Prostate gland (tissue), 2 donors: ENCODE results near the gene M1AP. TPM values are rescaled to one million over a fixed set of nuclear protein-coding genes. Genes with fewer than 3 reads are reported as not detected.

Experiments used
- DNase-seq: peaks from one replicate; pipeline ENCODE4 v3.0.0-alpha.2; 2019; ENCODE audit warnings: low spot score
- H3K27ac ChIP-seq, 2 donors: fragments of 200-600 bp; sonication (generic); 2 replicates each; pipeline ENCODE4 v1.5.1; 2017 to 2019
- H3K27me3 ChIP-seq: fragments of 200-600 bp; sonication (generic); replicated peaks from 2 replicates; pipeline ENCODE4 v1.5.1; 2019; ENCODE audit not compliant: insufficient read depth
- H3K36me3 ChIP-seq, 2 donors: fragments of 200-600 bp; sonication (generic); 1 replicate in 1 of 2; 2 replicates in 1 of 2; pipeline versions ENCODE4 v1.5.1 to v1.8.1; 2017 to 2019
- H3K4me1 ChIP-seq: fragments of 200-600 bp; sonication (generic); replicated peaks from 2 replicates; pipeline ENCODE4 v1.5.1; 2019
- H3K4me3 ChIP-seq, 2 donors: fragments of 200-600 bp; sonication (generic); 2 replicates each; pipeline ENCODE4 v1.5.1; 2017 to 2019
- H3K9me3 ChIP-seq: fragments of 200-600 bp; sonication (generic); 2 replicates; pipeline ENCODE4 v1.5.1; 2017
- POLR2A ChIP-seq: fragments of 450-650 bp; IDR thresholded peaks from one replicate; pipeline ENCODE4 v1.6.1; 2016; ENCODE audit warnings: antibody characterized with exemption, mild to moderate bottlenecking
- POLR2AphosphoS5 ChIP-seq: sonication (generic); formaldehyde crosslinking; IDR thresholded peaks from one replicate; pipeline ENCODE4 v1.6.1; 2017; ENCODE audit warnings: antibody characterized with exemption
- WGBS: methylation state at CpG from one replicate; pipeline ENCODE4 v1.1.5; 2018; 5-methylcytosine and 5-hydroxymethylcytosine counted together
- intact Hi-C: fragments of 100-400 bp; cut with DNase I; formaldehyde crosslinking; loops from one replicate; pipeline ENCODE4 v1.14.2; 2022
- total RNA-seq, 2 donors: library from RNA; depleted of rRNA; stranded (reverse); fragments of >200 nt; gene quantifications; one replicate each; pipeline ENCODE4 v1.1.0, GENCODE V29; 2016
- TF ChIP-seq, protein P1 (sequence below), 4 experiments: fragments of 200-600 bp in 2 of 4; fragments of 450-650 bp in 2 of 4; sonication (generic) in 2 of 4; IDR thresholded peaks; 1 replicate in 3 of 4; 2 replicates in 1 of 4; pipeline ENCODE4 v1.5.1; 2016 to 2019; ENCODE audit warnings: antibody characterized with exemption in 4 of 4, mild to moderate bottlenecking in 2 of 4, moderate library complexity in 2 of 4

M1AP gene
- total RNA-seq, 2 donors from 2014 or later = 0.18 to 10.9 TPM

DNA sequence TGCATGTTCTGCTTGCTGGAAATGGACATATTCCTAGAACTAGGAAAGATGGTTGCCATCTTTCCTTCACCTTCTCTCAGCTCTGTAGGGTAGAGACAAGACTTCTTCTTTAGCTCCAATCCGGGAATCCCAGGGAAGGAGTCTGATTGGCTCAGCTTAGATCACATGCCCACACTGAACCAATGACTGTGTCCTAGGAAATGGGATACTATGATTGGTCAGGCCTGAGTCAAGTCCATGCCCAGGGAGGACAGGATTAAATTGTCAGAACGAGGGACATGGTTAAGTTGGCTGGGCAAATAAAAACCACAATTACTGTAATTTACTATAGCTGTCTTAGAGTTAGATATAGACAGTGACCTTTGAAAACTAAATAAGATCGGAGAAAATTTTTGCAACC, 37.3 kb upstream of the M1AP start:
- TF ChIP-seq POLR2AphosphoS5 (no peak), POLR2A (no peak)
- TF ChIP-seq, protein P1, sequence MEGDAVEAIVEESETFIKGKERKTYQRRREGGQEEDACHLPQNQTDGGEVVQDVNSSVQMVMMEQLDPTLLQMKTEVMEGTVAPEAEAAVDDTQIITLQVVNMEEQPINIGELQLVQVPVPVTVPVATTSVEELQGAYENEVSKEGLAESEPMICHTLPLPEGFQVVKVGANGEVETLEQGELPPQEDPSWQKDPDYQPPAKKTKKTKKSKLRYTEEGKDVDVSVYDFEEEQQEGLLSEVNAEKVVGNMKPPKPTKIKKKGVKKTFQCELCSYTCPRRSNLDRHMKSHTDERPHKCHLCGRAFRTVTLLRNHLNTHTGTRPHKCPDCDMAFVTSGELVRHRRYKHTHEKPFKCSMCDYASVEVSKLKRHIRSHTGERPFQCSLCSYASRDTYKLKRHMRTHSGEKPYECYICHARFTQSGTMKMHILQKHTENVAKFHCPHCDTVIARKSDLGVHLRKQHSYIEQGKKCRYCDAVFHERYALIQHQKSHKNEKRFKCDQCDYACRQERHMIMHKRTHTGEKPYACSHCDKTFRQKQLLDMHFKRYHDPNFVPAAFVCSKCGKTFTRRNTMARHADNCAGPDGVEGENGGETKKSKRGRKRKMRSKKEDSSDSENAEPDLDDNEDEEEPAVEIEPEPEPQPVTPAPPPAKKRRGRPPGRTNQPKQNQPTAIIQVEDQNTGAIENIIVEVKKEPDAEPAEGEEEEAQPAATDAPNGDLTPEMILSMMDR (IDR thresholded peaks at IDR 0.05) = no peak
- intact Hi-C loops = no loop called here
- no peak for DNase-seq
- no peaks in the 10 kb centered on the region for H3K36me3 ChIP-seq
- H3K27me3 ChIP-seq = no peaks in the 10 kb centered on the region
- no peak overlapping the region for H3K27ac ChIP-seq
- WGBS = 88% methylated on average over 3 of the region's 3 CpGs
- no peaks in the 10 kb centered on the region for H3K4me1 ChIP-seq
- H3K9me3 ChIP-seq = no peaks in the 10 kb centered on the region
- H3K4me3 ChIP-seq = no peak overlapping the region

DNA sequence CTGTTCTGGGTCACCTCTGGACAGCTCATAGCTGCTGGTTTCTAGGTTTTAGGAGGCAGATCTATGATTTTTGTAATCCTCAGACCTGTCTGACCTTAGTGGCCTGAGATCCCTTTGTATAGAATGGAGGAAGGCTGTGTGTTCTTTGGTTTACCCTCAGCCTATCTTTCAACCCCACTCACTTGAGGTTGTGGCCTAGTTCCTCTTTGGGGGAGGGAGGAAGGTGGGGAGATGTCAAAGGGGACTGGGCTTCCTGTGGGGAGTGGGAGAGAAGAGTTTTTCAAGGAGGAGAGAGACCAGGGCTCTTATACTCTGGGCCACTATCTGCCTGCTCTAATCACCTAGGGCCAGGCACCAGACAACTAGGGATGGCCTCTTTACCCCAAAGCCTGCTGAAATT, 34.4 kb upstream of the M1AP start:
- Histone ChIP-seq H3K27me3 (no peaks in the 10 kb centered on the region), H3K4me1 (no peaks in the 10 kb centered on the region), H3K9me3 (no peaks in the 10 kb centered on the region), H3K36me3 (no peaks in the 10 kb centered on the region), H3K27ac (no peak overlapping the region), H3K4me3 (no peak overlapping the region)
- no peak for DNase-seq
- TF ChIP-seq, protein P1 (IDR thresholded peaks at IDR 0.05) = no peak
- no peak for TF ChIP-seq POLR2AphosphoS5
- no peak for TF ChIP-seq POLR2A
- intact Hi-C loops = no loop called here

- WGBS = 92% methylated on average over 13 of the region's 15 CpGs
- Histone ChIP-seq H3K4me3 (no peak overlapping the region), H3K36me3 (no peaks in the 10 kb centered on the region), H3K4me1 (no peaks in the 10 kb centered on the region), H3K9me3 (no peaks in the 10 kb centered on the region), H3K27ac (no peak overlapping the region), H3K27me3 (no peaks in the 10 kb centered on the region)
- no peak for DNase-seq
- intact Hi-C loops = no loop called here
- TF ChIP-seq POLR2AphosphoS5 (no peak), POLR2A (no peak)
- TF ChIP-seq, protein P1 (IDR thresholded peaks at IDR 0.05) = no peak
These were observed 31.5 kb upstream of the M1AP start for GRCh38 chr2:74679615-74680014.

- H3K27me3 ChIP-seq = no peaks in the 10 kb centered on the region
- TF ChIP-seq POLR2AphosphoS5 = no peak
- no peak for TF ChIP-seq POLR2A
- TF ChIP-seq, protein P1 (IDR thresholded peaks at IDR 0.05) = no peak
- H3K9me3 ChIP-seq = no peaks in the 10 kb centered on the region
- 89% methylated on average over 4 of the region's 4 CpGs for WGBS
- no peaks in the 10 kb centered on the region for H3K36me3 ChIP-seq
- DNase-seq = no peak
- H3K4me1 ChIP-seq = no peaks in the 10 kb centered on the region
- H3K27ac ChIP-seq = no peak overlapping the region
- no peak overlapping the region for H3K4me3 ChIP-seq
- intact Hi-C loops = no loop called here
These were observed 28.2 kb upstream of the M1AP start for GRCh38 chr2:74676331-74676730.

- TF ChIP-seq POLR2AphosphoS5 = no peak
- TF ChIP-seq POLR2A = no peak
- TF ChIP-seq, protein P1 (IDR thresholded peaks at IDR 0.05) = no peak
- intact Hi-C loops = no loop called here
- Histone ChIP-seq H3K9me3 (no peaks in the 10 kb centered on the region), H3K27ac (no peak overlapping the region), H3K4me3 (no peak overlapping the region), H3K36me3 (no peaks in the 10 kb centered on the region), H3K4me1 (no peaks in the 10 kb centered on the region), H3K27me3 (no peaks in the 10 kb centered on the region)
- 88% methylated on average over 6 of the region's 6 CpGs for WGBS
- DNase-seq = no peak
These were observed 27.0 kb upstream of the M1AP start for GRCh38 chr2:74675090-74675489.
